Natural killer cell (primary cell): Measurements from ENCODE around the gene SLC34A3. TPM values are rescaled to one million over a fixed set of nuclear protein-coding genes. Genes with fewer than 3 reads are reported as not detected.

Experiments used
- ATAC-seq, 3 donors: fragments of 150-1000 bp in 2 of 3; fragments of 200-7000 bp in 1 of 3; cut with Tn5 transposase; 1 replicate in 1 of 3; 2 replicates in 2 of 3; pipeline ENCODE4 v1.10.0; 2021; ENCODE audit warnings: mild to moderate bottlenecking in 2 of 3, moderate library complexity in 2 of 3
- DNase-seq, 2 donors: peaks; one replicate each; pipeline versions ENCODE4 v3.0.0 to v3.0.0-alpha.2; 2013 to 2021; ENCODE audit warnings: mixed read lengths in 1 of 2
- H3K27ac ChIP-seq: one replicate; pipeline ENCODE4 v1.5.1; 2013; ENCODE audit warnings: mild to moderate bottlenecking, low read length
- H3K27me3 ChIP-seq: one replicate; pipeline ENCODE4 v1.6.1; 2013; ENCODE audit warnings: low read length; ENCODE audit not compliant: control insufficient read depth, insufficient read depth
- H3K36me3 ChIP-seq: one replicate; pipeline ENCODE4 v1.6.1; 2013; ENCODE audit warnings: low read length; ENCODE audit not compliant: control insufficient read depth, insufficient read depth
- H3K4me1 ChIP-seq: one replicate; pipeline ENCODE4 v1.6.1; 2013; ENCODE audit warnings: low read length; ENCODE audit not compliant: control insufficient read depth, insufficient read depth
- H3K4me3 ChIP-seq: one replicate; pipeline ENCODE4 v1.5.1; 2013; ENCODE audit warnings: low read length
- H3K9me3 ChIP-seq: one replicate; pipeline ENCODE4 v1.6.1; 2013; ENCODE audit warnings: low read length; ENCODE audit not compliant: control insufficient read depth, insufficient read depth
- H3K27ac Mint-ChIP-seq, 2 donors: one replicate each; pipeline ENCODE4 v1.8.0; 2022; ENCODE audit warnings: mild to moderate bottlenecking in 2 of 2, mixed read lengths in 2 of 2, moderate library complexity in 1 of 2
- H3K27me3 Mint-ChIP-seq, 2 donors: one replicate each; pipeline ENCODE4 v1.8.0; 2022; ENCODE audit warnings: low read depth in 2 of 2, mixed read lengths in 2 of 2
- H3K36me3 Mint-ChIP-seq: one replicate; pipeline ENCODE4 v1.8.0; 2022; ENCODE audit warnings: mixed read lengths
- H3K4me1 Mint-ChIP-seq, 2 donors: one replicate each; pipeline ENCODE4 v1.8.0; 2022; ENCODE audit warnings: mixed read lengths in 2 of 2
- H3K4me3 Mint-ChIP-seq: one replicate; pipeline ENCODE4 v1.8.0; 2022; ENCODE audit warnings: mild to moderate bottlenecking, moderate library complexity, mixed read lengths
- H3K9me3 Mint-ChIP-seq, 2 donors: one replicate each; pipeline ENCODE4 v1.8.0; 2022; ENCODE audit warnings: mixed read lengths in 2 of 2
- CTCF ChIP-seq: fragments of 200-600 bp; IDR thresholded peaks from one replicate; pipeline ENCODE4 v1.8.0; 2022; ENCODE audit warnings: antibody characterized with exemption
- WGBS: methylation state at CpG from one replicate; pipeline ENCODE4 v1.1.7; 2013; ENCODE audit warnings: missing lambda C conversion rate; ENCODE audit not compliant: insufficient coverage; 5-methylcytosine and 5-hydroxymethylcytosine counted together
- intact Hi-C: fragments of 100-400 bp; cut with micrococcal nuclease; formaldehyde crosslinking; loops from one replicate; pipeline ENCODE4 v1.14.2; 2022
- total RNA-seq, 4 donors: library from RNA; stranded (reverse); fragments of 120-200 nt in 1 of 4; gene quantifications; one replicate each; pipeline versions ENCODE4 v1.2.3 to v1.2.4, GENCODE V29; 2013 to 2022

The SLC34A3 gene
- total RNA-seq, 3 donors from 2014 or later (not counting 1 experiment from before 2014, with no cell fraction given) = not detected

GRCh38 chr9:137240318-137240840 lies 9.7 kb downstream of the SLC34A3 start:
- under 1% methylated on average over 58 of the region's 58 CpGs for WGBS
- peaks cover 59% of the 10 kb centered on the region for H3K4me1 ChIP-seq

GRCh38 chr9:137240841-137241489 lies 10.3 kb downstream of the SLC34A3 start, which contains the start of gene TUBB4B:
TUBB4B (plus strand) TSS chr9:137241287; CDS start chr9:137241361, 74 bp downstream.
- Mint-ChIP-seq H3K27ac (peak within 1 kb of the TSS; percentile 86 to 94), H3K4me1 (peaks cover 19 to 33% of the 10 kb centered on the region in 2 donors), H3K36me3 (no peaks in the 10 kb centered on the region), H3K9me3 (no peaks in the 10 kb centered on the region), H3K4me3 (peak within 1 kb of the TSS; percentile 88), H3K27me3 (peaks cover 0 to 4% of the 10 kb centered on the region in 2 donors)
- H3K36me3 ChIP-seq = peaks cover 17% of the 10 kb centered on the region
- no peaks in the 10 kb centered on the region for H3K27me3 ChIP-seq
- peak within 1 kb of the TSS; percentile 46 for H3K4me3 ChIP-seq
- intact Hi-C loops = loop anchor here (1.0 to 5.0 kb wide), 4 partner anchors 14 to 449 kb away; partner anchors contain the start of genes NELFB, TMEM141 and TPRN
- H3K27ac ChIP-seq = peak within 1 kb of the TSS; percentile 81
- DNase-seq = peak; percentile 96 to 100
- H3K9me3 ChIP-seq = no peaks in the 10 kb centered on the region
- peaks cover 53% of the 10 kb centered on the region for H3K4me1 ChIP-seq
- ATAC-seq = peak; percentile 73 to 90 (median 76)
- no peak for TF ChIP-seq CTCF
- WGBS = under 1% methylated on average over 67 of the region's 67 CpGs

More at GRCh38 chr9:137240318-137240840, 9.7 kb downstream of the SLC34A3 start:
- Histone ChIP-seq H3K4me3 (peak overlapping the region; percentile 46), H3K9me3 (no peaks in the 10 kb centered on the region), H3K27ac (peak overlapping the region; percentile 81), H3K36me3 (peaks cover 17% of the 10 kb centered on the region), H3K27me3 (no peaks in the 10 kb centered on the region)
- Mint-ChIP-seq H3K27ac (peak overlapping the region; percentile 86 to 94), H3K4me3 (peak overlapping the region; percentile 76), H3K9me3 (no peaks in the 10 kb centered on the region), H3K36me3 (no peaks in the 10 kb centered on the region), H3K27me3 (peaks cover 0 to 4% of the 10 kb centered on the region in 2 donors), H3K4me1 (peaks cover 19 to 35% of the 10 kb centered on the region in 2 donors)
- TF ChIP-seq CTCF = no peak
- DNase-seq (peak in 1 of 2 donors; percentile 87), ATAC-seq (peak; percentile 22 to 43 (median 32))
- intact Hi-C loops = loop anchor here (5.0 kb wide), 2 partner anchors 38 to 448 kb away; partner anchors contain the start of genes TMEM141 and TPRN

- ATAC-seq = peak; percentile 20 to 33 (median 27)
- intact Hi-C loops = loop anchor here (1.0 to 5.0 kb wide), 4 partner anchors 14 to 449 kb away; partner anchors contain the start of genes NELFB, TMEM141 and TPRN
Observed at GRCh38 chr9:137241490-137242268, 11.0 kb downstream of the SLC34A3 start.

More at GRCh38 chr9:137241490-137242268, 11.0 kb downstream of the SLC34A3 start:
- H3K36me3 ChIP-seq = peaks cover 17% of the 10 kb centered on the region
- peak overlapping the region; percentile 41 for H3K4me3 ChIP-seq
- 4% methylated on average over 83 of the region's 83 CpGs for WGBS
- peaks cover 19 to 33% of the 10 kb centered on the region in 2 donors for H3K4me1 Mint-ChIP-seq
- H3K27ac ChIP-seq = peak overlapping the region; percentile 60
- TF ChIP-seq CTCF = no peak
- H3K9me3 ChIP-seq = no peaks in the 10 kb centered on the region
- peak; percentile 64 to 75 for DNase-seq
- no peaks in the 10 kb centered on the region for H3K27me3 ChIP-seq
- H3K4me3 Mint-ChIP-seq = peak overlapping the region; percentile 80
- peaks cover 46% of the 10 kb centered on the region for H3K4me1 ChIP-seq
- peaks cover 0 to 4% of the 10 kb centered on the region in 2 donors for H3K27me3 Mint-ChIP-seq
- H3K36me3 Mint-ChIP-seq = no peaks in the 10 kb centered on the region
- no peaks in the 10 kb centered on the region for H3K9me3 Mint-ChIP-seq
- H3K27ac Mint-ChIP-seq = peak overlapping the region; percentile 86 to 94
